Inflammatory macrophage treated with lipopolysaccharide for 1 hour (primary cell): ENCODE measurements around the gene SHISA6.
"Not testable (repeated sequence)": the region's sequence is repeated elsewhere in the genome, so short reads cannot be mapped to it uniquely, and the experiment has no call there.

Experiments
- DNase-seq, 2 donors: peaks; one replicate each; pipeline ENCODE4 v3.0.0-alpha.2; 2020 to 2022

SHISA6 gene

DNA sequence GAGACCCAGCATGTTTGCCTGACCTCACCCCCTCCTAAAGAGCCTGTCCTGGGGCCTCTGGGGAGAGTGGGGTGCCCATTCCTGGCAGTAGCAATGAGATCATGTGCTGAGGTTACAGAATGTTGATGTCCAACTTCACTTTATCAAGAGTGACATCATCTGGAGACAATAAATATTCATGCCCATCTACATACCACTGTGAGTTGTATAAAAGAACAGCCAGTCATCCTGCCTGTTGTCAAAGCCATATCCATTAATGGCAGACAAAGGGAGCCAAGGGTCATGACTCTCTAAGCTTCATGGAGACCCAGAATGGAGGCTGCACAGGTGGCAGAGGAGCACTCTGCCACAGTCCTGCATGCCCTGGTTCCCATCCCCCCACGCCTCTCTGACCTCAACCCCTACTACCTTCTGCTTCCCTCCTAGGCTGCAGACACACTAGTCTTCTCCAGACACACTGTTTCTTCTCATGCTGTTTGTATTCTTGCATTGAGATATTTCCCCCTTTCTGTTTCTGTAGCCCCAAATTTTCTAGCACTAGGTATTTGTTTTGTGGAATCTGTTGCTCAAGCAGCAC is 27.1 kb downstream of the SHISA6 start:
- no peak for DNase-seq

DNA sequence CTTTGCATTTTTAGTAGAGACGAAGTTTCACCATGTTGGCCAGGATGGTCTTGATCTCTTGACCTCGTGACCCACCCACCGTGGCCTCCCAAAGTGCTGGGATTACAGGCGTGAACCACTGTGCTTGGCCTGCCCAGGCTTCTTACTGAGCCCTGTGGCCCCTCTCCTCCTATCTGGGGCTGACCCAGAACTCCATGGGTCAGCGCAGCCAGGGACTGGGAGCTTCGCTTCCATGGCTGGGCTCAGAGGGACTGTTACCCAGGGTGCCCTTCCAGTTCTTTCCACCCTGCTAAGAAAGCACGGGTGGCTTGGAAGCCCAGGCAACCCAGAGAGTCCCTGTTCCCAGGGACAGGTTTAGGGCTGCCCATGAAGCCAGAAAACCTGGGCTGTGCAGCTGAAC is 28.2 kb downstream of the SHISA6 start:
- DNase-seq: no peak

DNA sequence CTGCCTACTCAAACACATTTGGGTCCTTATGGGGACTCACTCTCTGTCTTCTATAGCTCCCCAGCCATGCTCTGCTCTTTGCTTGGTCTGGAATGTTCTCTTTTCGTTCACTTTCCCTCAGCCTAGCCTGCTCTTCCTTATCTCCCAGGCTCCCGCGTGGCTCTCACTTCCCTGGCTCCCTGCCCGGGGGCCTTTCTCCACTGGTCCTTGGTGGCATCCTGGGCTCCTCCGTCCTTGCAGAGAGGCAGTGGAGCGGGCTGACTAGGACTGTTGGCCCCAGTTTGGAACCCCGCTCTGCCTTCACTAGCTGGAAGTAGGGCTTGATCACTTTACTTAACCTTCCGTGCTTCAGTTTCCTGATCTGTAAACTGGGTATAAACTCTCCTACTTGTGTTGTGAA is 31.2 kb downstream of the SHISA6 start:
- no peak for DNase-seq

DNA sequence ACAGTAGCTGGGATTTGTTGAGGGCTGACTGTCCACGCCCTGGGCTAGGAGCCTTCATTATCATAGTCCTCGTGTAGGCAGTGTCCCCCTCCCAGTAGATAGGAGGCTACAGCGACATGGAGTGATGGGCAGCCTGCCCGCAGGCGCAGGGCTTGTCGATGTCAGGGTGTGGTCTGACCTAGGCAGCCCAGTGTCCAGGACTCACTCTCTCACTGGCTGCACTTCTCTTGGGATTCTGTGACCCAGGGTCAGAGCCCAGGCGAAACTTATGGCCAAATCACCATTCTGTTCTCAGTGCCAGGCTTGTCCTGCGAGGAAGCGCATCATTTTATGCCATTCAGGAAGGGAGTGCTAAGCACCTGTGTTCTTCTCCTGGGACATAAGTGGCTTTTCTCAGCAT is 32.6 kb downstream of the SHISA6 start:
- DNase-seq: no peak

DNA sequence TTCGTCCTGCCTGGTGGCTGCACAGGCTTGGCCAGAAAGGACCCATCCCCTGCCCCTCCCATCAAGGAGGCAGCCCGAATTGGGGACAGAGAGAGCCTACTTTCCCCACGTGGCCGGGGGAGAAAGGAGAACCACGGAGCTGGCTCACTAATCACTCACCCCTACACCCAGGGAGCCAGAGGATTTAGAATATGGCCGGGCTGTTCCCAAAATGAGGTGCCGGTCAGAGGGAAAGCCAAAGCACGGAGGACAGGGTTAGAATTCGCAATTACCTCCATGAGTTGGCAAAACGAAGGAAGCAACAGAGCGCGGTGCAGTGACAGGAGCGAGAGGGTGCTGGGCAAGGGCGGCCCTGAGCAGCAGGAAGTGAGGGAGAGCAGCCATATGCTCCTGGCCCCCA is 33.1 kb downstream of the SHISA6 start:
- no peak for DNase-seq

DNA sequence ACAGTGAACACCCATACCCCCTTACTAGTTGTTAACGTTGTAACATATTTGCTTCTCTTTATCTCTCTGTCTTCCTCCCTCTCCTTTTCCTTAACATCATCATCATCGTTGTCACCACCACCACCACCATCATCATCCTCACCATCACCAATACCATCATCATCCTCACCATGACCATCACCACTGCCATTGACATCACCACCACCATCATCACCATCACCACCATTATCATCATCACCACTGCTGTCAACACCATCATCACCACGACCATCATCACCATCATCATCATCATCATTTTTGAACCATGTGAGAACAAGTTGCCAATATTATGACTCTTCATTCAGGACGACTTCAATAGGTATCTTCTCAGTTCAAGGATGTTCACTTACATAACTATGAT is 35.5 kb downstream of the SHISA6 start:
- DNase-seq: no peak

DNA sequence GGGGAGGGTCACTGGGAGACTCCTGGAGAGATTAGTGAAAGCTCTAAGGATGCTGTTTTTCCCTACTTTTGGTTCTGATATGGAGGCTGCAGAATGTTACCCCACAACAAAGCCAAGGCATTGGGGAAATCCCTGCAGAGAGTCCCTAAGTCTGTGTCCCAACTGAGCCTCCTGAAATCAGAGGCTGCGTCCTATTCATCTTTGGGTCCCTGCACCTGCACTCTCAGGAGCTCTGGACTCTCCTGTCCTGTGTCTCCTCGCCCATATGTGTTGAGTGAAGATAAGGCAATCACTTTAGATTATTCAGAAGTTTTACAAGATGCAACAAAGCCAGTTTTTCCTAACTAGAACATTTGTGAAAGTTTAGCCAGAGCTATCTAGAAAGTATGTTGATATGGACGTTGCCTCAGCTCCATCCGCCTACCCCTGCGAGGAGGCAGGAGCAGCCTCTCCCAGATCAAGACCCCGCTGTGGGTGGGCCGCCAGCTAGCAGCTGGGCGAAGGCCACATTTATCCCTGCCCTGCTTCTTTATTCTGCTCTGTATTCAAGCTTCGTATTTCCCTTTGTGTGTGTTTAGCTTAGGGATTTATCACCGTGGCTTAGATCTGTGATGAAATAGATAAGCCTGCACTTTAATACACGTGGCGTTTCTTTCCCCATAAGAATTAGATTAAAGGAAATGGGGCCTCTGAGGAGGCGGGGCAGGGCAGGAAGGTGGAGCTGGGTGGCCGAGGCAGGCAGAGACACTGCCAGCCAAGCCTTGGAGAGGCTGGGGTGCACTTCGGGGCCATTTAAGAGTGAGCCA is 37.4 kb downstream of the SHISA6 start:
- DNase-seq: no peak

GRCh38 chr17:11278992-11279270 is 37.9 kb downstream of the SHISA6 start:
- no peak for DNase-seq

DNA sequence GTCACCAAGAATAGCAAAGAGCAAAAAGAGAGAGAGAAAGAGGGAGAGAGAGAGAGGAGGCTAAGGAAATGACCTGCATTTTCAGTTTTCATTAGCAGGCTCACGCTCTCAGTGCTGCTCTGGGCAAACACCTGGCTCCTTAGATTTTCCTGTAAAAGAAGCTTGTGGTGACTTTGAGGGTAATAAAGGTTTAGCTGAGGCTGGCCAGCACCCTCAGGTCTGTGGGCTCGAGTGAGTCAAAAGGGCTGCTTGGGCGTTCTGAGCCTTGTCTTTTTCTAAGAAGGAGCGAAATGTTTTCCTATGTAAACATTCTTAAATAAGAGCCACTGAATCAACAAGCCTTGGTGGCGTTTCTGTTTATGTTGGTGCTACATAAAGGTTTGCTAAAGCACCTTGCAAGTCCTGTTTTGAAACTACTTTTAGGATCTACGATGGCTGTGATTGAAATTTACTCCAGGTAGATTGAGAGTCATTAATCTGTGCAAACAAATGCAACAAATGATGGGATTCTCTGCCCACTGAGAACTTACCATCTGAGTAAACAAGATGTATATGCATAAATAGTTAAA is 38.8 kb downstream of the SHISA6 start:
- no peak for DNase-seq

DNA sequence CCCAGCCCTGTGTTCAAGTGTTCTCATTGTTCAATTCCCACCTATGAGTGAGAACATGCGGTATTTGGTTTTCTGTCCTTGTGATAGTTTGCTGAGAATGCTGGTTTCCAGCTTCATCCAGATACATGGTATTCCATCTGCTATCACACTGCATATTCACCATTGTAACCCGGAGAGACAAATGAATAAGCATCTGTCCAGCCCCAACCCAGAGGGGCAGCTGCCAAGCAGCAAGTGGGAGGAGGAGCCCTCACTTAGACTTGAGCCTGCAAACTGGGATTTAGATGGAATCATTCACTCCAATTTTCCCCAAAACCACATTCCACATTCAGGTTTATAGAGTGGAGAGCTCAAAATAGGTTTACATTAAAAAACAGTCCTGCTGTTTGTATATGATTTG is 41.6 kb downstream of the SHISA6 start:
- no peak for DNase-seq

DNA sequence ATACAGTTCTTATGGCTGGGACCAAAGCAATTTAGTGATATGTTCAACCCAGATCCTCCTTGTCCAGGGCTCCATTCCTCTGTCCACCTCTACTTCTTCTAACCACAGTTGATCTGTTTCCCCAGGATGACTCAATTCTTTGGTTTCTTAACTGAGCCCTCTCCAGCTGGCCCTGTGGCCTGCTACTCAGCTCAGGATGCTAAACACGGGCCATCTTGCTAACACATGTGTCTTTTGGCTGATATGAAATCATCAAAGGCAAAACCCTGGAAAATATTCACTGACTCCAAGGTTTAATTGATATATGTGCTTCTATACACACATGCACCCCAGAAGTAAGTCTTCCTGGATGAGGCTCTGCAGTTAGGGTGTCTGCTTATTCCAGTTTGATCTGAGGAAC is 43.8 kb downstream of the SHISA6 start:
- DNase-seq: no peak

DNA sequence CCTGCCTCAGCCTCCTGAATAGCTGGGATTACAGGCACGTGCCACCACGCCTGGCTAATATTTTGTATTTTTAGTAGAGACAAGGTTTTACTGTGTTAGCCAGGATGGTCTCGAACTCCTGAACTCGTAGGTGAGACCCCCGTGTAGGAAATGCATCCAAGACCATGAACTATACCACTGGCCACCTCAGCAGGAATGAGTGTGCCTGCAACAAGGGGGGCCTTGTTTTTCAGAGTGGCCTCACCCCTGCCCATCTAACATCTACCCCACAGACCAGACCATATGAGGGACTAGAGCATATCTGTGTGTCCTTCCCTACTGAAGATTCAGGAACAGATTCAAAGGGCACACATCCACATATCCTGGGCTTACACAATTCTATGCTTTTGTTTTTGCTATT is 44.9 kb downstream of the SHISA6 start:
- no peak for DNase-seq

DNA sequence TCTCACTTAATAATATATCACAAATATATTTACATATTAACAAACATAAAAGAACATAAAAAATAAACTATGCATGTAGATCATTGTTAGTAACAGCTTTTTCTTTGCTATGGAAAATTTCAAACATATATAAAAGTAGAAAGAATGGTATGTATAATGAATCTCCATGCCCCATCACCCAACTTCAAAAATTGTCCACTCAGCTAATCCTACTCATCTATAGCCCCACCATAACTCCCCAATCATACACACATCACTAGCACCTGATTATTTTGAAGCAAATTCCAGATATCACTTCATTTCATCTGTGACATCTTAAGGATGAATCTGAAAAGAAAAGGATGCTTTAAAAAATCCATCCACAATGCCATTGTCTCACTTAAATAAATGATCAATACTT is 46.8 kb downstream of the SHISA6 start:
- DNase-seq: no peak

GRCh38 chr17:11290814-11291213 is 49.8 kb downstream of the SHISA6 start:
- DNase-seq: no peak

DNA sequence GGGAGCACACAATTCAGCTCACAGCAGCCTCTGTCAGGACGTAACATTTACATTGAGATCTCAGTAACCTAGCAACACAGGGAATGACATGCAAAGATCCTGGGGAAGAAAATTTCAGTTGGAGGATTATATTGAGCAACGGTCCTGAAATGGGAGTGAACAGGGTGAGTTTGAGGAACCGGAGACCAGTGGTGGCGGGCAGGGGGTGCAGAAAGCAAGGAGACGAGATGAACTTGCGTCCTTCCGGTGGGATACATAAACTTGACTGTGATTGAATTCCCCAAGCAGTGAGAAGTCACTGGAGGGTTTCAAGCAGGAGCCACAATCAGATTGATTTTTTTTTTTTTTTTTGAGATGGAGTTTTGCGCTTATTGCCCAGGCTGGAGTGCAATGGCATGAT is 51.5 kb downstream of the SHISA6 start:
- no peak for DNase-seq

GRCh38 chr17:11293480-11293879 is 52.5 kb downstream of the SHISA6 start:
- DNase-seq: no peak

- no peak for DNase-seq
These were observed 53.8 kb downstream of the SHISA6 start for GRCh38 chr17:11294826-11295225.

DNA sequence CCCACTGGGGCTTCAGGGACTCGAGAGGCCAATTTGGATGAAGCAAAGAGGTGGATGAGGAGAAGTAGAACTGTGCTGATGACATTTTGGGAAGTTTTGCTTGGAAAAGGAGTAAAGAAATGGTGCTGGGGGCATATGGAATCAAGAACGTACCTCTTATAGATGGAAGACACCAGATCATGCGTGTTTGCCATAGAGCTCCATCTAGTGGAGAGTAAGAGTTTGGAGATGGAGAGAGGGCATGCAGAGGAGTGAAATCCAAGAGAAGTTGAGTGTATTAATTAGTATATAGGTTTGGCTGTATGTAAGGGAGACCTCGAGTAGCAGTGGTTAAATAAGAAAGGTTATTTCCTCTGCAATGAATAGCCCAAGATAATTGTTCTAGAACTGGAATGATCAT is 56.0 kb downstream of the SHISA6 start:
- no peak for DNase-seq

DNA sequence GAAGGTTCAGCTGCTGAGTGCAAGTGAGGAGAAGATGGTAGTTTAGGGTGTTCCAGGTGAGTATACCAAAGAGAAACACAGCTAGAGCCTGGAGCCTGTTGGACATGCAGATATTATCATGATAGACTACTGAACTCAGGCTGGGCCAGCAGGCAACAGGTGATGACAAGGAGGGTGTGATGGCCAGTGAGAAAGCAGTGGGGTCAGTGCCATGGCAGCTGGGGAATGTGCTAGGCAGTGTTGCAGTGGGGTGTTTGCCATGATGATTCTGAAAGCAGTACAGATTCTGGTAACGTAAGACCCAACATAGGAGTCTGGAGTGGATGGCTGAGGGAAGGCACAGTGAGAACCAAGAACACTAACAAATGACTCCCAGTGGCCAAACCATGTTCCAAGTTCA is 57.4 kb downstream of the SHISA6 start:
- no peak for DNase-seq

- no peak for DNase-seq
These were observed 59.2 kb downstream of the SHISA6 start for GRCh38 chr17:11300201-11300600.

- no peak for DNase-seq
These were observed 59.7 kb downstream of the SHISA6 start for GRCh38 chr17:11300738-11301137.

DNA sequence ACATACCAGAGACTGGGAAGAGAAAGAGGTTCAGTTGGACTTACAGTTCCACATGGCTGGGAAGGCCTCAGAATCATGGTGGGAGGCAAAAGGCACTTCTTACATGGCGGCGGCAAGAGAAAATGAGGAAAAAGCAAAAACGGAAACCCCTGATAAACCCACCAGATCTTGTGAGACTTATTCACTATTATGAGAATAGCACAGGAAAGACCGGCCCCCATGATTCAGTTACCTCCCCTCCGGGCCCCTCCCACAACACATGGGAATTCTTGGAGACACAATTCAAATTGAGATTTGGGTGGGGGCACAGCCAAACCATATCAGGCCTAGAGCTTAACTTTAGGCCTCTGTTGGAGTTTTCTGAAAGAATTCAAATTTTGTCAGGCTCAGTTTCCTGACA is 60.9 kb downstream of the SHISA6 start:
- not testable (repeated sequence) for DNase-seq

DNA sequence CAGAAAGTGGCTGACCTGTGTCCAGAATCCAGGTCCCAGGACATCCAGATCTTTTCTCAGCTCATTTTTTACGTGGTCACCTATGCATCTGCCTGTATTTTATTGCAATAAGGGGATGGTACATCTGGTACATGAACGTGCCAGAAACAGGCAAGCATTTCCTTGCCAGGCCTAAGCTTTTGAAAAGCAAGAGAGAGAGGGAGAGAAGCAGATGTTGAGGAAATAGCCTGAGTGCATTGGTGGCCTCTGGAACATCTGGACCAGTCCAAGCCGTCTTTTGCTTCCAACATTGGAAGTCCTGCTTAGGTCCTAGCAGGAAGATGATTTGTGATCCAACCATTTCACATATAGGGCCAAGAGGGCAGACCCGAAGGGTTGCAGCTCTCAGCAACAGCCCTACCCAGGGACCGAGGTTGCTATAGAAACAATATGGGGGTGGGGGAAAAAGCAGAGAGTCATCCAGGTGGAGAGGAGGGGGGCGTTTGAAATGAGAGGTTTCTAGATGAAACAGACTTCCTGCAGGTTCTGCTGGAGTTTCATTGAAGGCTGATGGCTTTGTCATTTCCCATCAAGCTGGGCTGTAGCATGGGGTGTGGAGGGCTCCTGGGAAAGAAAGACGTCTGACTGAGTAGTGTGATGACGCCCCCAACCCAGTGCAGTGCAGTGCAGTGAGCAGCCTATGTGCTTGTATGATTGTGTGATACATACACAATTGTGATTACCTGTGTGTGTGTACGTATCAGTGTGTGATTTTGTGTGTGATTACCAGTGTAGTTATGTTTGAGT is 61.6 kb downstream of the SHISA6 start:
- DNase-seq: no peak

DNA sequence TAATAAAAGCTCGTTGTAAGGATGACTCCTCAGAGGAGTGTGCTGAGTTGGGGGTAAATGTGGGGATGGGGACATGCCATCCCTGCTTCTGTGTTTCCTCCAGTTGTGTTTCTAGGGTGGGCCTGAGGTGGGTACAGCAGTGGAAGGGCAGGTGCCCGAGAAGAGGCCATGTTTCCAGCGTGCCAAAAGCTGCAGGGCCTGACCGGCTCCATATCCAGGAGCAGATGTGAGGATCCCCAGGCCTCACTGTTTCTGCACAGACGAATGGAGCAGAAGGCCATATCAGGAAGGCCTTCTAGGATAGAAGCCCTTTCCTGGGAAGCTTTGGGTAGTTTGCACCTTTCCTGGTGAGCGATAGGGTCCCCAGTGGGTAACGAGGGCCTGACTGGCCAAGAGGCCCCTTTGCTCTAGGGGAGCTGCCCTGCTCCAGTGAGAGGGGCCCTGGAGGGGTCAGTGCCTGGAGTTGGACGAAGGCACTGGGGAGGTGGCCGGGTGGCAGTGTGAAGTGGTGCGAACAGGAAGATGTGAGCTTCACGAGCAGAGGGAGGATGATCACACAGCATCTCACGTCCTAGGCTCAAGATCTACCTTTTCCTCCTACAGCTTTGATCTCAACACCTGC is 62.9 kb downstream of the SHISA6 start:
- DNase-seq: no peak
